Naive thymus-derived CD8-positive, alpha-beta T cell (primary cell): ENCODE data around the gene SYNDIG1L. TPM values are rescaled to one million over a fixed set of nuclear protein-coding genes. Genes with fewer than 3 reads are reported as not detected.
"Not testable (repeated sequence)": the region's sequence is repeated elsewhere in the genome, so short reads cannot be mapped to it uniquely, and the experiment has no call there.

Experiments
- ATAC-seq, 2 donors: fragments of 150-1000 bp; cut with Tn5 transposase in 1 of 2; sonication (Bioruptor Pico), chemical (Tn5 transposase) in 1 of 2; 1 replicate in 1 of 2; 2 replicates in 1 of 2; pipeline ENCODE4 v1.10.0; 2021; ENCODE audit warnings: mild to moderate bottlenecking in 2 of 2, moderate library complexity in 2 of 2
- POLR2A ChIA-PET: fragments of 350-600 bp; sonication (Branson Sonifier 250); formaldehyde crosslinking; loops from one replicate; lab custom pipeline; 2021; ENCODE audit warnings: antibody characterized with exemption; lab: Charles Lee
- DNase-seq, 10 donors: peaks; one replicate each; pipeline versions ENCODE4 v3.0.0 to v3.0.0-alpha.2; 2020 to 2022
- H3K27ac Mint-ChIP-seq, 10 donors: one replicate each; pipeline ENCODE4 v1.8.0; 2020 to 2022; ENCODE audit warnings: mild to moderate bottlenecking in 10 of 10, mixed read lengths in 10 of 10, moderate library complexity in 4 of 10, inconsistent platforms in 1 of 10
- H3K27me3 Mint-ChIP-seq, 5 donors: one replicate each; pipeline ENCODE4 v1.8.0; 2021 to 2022; ENCODE audit warnings: mixed read lengths in 5 of 5
- H3K36me3 Mint-ChIP-seq, 3 donors: one replicate each; pipeline ENCODE4 v1.8.0; 2020 to 2022; ENCODE audit warnings: mixed read lengths in 3 of 3, mild to moderate bottlenecking in 2 of 3, inconsistent platforms in 1 of 3
- H3K4me1 Mint-ChIP-seq, 4 donors: one replicate each; pipeline ENCODE4 v1.8.0; 2021 to 2022; ENCODE audit warnings: mixed read lengths in 4 of 4
- H3K4me3 Mint-ChIP-seq, 10 donors: one replicate each; pipeline ENCODE4 v1.8.0; 2020 to 2022; ENCODE audit warnings: mild to moderate bottlenecking in 10 of 10, mixed read lengths in 10 of 10, moderate library complexity in 6 of 10, inconsistent platforms in 1 of 10
- H3K9me3 Mint-ChIP-seq, 9 donors: one replicate each; pipeline ENCODE4 v1.8.0; 2020 to 2022; ENCODE audit warnings: mixed read lengths in 9 of 9, mild to moderate bottlenecking in 3 of 9, inconsistent platforms in 1 of 9, moderate library complexity in 1 of 9
- polyA plus RNA-seq, 3 donors: library from polyadenylated mRNA; unstranded; fragments of 300-500 nt; fragmentation: Illumina TruSeq; gene quantifications; one replicate each; pipeline ENCODE4 v1.2.3, GENCODE V29; 2021
- total RNA-seq, 8 experiments: library from RNA in 2 of 8; stranded (reverse) in 2 of 8; gene quantifications; one replicate each; pipeline ENCODE4 v1.2.3 and lab custom pipeline; 2021 to 2026

SYNDIG1L gene
- total and polyA plus RNA-seq, 5 experiments from 2014 or later = 0.09 to 0.30 (median 0.13) TPM; not detected in 2

DNA sequence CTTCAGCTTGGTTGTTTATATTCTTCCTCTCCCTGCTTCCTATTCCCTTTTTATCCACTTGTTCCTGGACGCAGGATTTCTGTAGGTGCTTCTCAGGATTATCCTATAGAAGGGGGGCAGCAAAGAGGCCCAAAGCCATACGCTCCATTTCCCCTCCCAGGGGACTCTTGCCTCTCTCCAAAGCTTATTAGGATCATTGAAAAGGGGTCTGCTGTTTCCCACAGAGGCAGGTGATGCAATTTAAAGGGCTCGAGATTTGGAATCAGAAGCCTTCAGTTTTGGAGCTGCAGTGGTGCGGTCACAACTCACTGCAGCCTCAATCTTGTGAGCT lies 31.5 kb upstream of the SYNDIG1L start:
- ATAC-seq = no peak
- H3K9me3 Mint-ChIP-seq = peaks cover 0 to 11% (median 6%) of the 10 kb centered on the region in 9 donors
- H3K4me3 Mint-ChIP-seq = no peak overlapping the region
- H3K36me3 Mint-ChIP-seq = peaks cover 0 to 3% (median 0%) of the 10 kb centered on the region in 3 donors
- peaks cover 0 to 4% (median 0%) of the 10 kb centered on the region in 4 donors for H3K4me1 Mint-ChIP-seq
- no peak overlapping the region for H3K27ac Mint-ChIP-seq
- POLR2A ChIA-PET = no interaction called here
- DNase-seq = no peak
- H3K27me3 Mint-ChIP-seq = peaks cover 2 to 45% (median 11%) of the 10 kb centered on the region in 5 donors

DNA sequence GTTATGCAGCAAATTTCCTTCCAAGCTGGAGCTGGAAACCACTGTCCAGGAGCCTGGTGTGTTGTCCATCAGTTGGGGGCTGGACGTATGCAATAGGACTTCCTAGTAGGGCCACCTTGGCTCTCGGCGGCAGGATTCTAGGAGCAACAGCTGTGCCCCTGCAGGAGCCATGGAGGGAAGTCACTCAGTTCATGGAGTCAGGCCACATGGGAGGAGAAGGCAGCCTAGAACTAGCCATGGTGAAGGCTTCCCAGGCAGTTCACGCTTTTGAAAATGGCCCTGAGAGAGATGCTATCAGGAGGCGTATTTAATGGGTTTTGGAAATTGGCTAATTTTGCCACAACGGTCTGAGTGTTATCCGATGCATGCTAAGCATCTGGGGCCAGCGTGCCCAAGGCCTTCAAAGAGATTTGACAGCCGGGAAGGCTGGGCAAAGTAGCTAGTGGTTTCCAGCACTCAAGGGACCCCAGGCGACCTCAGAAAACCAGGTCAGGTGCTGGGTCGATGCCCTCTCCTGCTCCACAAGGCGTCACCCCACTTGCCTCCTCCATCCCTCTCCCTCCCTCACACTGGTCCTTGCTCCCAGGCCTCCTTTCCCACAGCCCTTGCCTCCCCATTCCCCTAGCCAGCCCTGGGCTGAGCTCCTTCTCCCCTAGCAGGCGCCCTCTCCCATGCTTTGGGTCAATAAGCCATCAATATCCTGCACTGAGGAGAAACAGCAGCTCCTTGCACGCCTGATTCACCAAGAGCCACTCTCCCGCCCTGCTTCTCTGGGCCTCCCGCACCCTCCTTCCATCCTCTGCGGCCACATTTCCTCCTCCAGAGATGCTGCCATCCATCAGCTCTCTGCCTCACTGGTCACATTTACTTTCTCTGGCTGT lies 30.9 kb upstream of the SYNDIG1L start:
- POLR2A ChIA-PET = no interaction called here
- ATAC-seq = no peak
- H3K4me3 Mint-ChIP-seq = no peak overlapping the region
- no peak for DNase-seq
- H3K36me3 Mint-ChIP-seq = peaks cover 0 to 3% (median 0%) of the 10 kb centered on the region in 3 donors
- H3K4me1 Mint-ChIP-seq = peaks cover 0 to 4% (median 0%) of the 10 kb centered on the region in 4 donors
- peaks cover 0 to 11% (median 6%) of the 10 kb centered on the region in 9 donors for H3K9me3 Mint-ChIP-seq
- peaks cover 2 to 45% (median 11%) of the 10 kb centered on the region in 5 donors for H3K27me3 Mint-ChIP-seq
- no peak overlapping the region for H3K27ac Mint-ChIP-seq

DNA sequence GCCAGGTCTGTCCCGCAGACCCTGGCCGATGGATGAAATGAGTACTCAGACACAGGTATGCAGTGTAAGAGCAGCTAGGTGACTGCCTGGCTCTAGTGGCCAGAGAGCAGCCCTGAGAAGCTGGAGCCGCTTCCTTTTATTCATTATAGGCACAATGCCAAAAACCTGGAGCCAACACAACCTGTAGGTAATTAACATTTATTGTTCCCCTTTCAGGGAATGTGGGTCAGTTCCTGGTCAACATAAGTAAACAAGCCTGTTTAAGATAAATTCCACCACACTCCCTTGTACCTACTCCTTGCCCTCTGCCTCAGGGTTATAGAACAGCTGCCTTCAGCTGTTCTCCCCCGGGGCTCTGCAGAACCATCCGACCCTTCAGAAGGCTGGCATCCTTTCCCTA lies 28.4 kb upstream of the SYNDIG1L start:
- H3K27ac Mint-ChIP-seq, DNase-seq, H3K4me1 Mint-ChIP-seq, ATAC-seq, H3K4me3 Mint-ChIP-seq, H3K36me3 Mint-ChIP-seq, POLR2A ChIA-PET: not testable (repeated sequence)
- peaks cover 0 to 11% (median 6%) of the 10 kb centered on the region in 9 donors for H3K9me3 Mint-ChIP-seq
- peaks cover 1 to 23% (median 4%) of the 10 kb centered on the region in 5 donors for H3K27me3 Mint-ChIP-seq

DNA sequence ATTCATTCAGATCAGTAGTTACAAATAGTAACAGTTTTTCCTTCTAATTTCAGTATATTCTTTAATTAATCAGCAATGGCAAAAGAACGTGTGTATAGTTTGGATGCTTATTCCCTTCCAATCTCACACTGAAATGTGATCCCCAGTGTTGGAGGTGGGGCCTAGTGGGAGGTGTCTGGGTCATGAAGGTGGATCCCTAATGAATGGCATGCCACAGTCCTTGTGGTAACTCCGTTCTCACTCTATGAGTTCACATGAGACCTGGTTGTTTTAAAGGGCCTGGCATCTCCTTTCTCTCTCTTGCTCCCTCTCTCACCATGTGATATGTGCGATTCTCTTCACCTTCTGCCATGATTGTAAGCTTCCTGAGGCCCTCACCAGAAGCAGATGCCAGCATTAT lies 18.9 kb upstream of the SYNDIG1L start:
- Mint-ChIP-seq H3K36me3 (peaks cover 0 to 4% (median 0%) of the 10 kb centered on the region in 3 donors), H3K9me3 (no peaks in the 10 kb centered on the region), H3K4me1 (no peaks in the 10 kb centered on the region), H3K4me3 (no peak overlapping the region), H3K27me3 (peaks cover 0 to 23% (median 10%) of the 10 kb centered on the region in 5 donors), H3K27ac (no peak overlapping the region)
- DNase-seq (no peak), ATAC-seq (no peak)
- POLR2A ChIA-PET = no interaction called here

DNA sequence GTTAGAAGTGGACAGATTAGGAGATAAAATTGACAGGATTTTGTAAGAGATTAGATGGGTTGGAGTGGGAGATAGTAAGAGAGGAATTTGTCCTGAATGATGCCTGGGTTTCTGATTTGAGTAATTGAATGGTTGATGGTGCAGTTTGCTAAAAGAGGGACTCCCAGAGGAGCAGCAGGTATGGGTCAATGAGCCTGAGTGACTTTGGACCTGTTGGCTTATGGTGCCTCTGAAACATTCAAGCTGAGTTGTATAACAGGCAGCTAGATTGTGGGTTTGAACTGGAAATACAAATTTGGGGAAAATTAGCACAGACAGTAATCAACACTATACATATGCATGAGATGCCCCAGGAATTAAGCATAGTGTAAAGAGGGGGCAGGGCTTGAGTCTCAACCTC lies 16.7 kb upstream of the SYNDIG1L start:
- H3K36me3 Mint-ChIP-seq = peaks cover 0 to 4% (median 0%) of the 10 kb centered on the region in 3 donors
- peaks cover under 1 to 17% (median 11%) of the 10 kb centered on the region in 5 donors for H3K27me3 Mint-ChIP-seq
- no peaks in the 10 kb centered on the region for H3K9me3 Mint-ChIP-seq
- no peak overlapping the region for H3K4me3 Mint-ChIP-seq
- no peak overlapping the region for H3K27ac Mint-ChIP-seq
- ATAC-seq (no peak), DNase-seq (no peak)
- no peaks in the 10 kb centered on the region for H3K4me1 Mint-ChIP-seq
- POLR2A ChIA-PET = no interaction called here

DNA sequence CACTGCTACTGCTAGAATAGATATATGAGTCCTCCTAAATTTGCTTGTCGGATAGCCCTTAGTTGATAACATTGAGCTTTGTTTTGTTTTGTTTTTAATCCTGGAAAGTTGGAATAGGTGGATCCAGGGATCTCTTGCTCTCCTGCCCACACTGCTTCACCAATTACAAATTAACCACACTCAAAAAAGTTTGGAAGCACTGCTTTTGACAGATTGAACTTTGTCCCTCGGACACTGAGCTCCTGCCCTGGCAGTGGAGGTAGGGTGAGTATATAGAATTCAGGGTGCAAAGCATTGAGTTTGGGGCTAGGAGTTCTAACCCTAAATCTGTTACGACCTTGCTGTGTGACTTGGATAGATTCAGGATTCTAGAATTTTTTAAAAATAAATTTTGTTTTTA lies 15.1 kb upstream of the SYNDIG1L start:
- DNase-seq = no peak
- Mint-ChIP-seq H3K9me3 (no peaks in the 10 kb centered on the region), H3K27me3 (peaks cover 10 to 29% (median 12%) of the 10 kb centered on the region in 5 donors), H3K4me3 (no peak overlapping the region), H3K36me3 (peaks cover 0 to 2% (median 0%) of the 10 kb centered on the region in 3 donors), H3K4me1 (no peaks in the 10 kb centered on the region), H3K27ac (no peak overlapping the region)
- POLR2A ChIA-PET = no interaction called here
- ATAC-seq = no peak

DNA sequence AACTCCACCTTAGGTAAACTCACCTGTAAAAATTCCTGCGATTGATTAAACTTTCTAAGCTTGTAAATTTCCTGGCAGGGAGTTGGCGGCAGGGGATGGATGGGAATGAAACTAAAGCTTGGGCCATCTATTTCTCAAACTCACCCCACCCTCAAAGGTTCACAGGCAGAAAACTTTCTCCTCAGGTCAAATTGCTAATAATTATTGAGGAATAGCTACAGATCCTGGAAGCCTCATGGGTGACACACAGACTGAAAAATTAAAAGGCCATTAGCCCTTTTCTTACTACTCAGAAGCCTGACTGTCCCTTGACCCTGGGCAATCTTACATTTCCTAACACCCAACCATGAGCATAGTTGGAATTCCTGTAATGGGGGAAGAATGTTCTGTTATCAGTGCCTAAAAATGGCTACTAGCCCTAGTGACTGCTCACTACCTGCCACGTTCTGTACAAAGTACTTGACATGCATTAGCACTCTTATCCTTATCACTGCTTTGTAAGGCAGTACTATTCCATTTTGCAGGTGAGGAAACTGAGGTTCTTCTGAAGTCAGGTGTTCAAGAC lies 12.4 kb upstream of the SYNDIG1L start:
- POLR2A ChIA-PET = no interaction called here
- Mint-ChIP-seq H3K4me1 (no peaks in the 10 kb centered on the region), H3K36me3 (peaks cover 0 to 2% (median 0%) of the 10 kb centered on the region in 3 donors), H3K9me3 (no peaks in the 10 kb centered on the region), H3K4me3 (no peak overlapping the region), H3K27ac (no peak overlapping the region), H3K27me3 (peaks cover 9 to 48% (median 16%) of the 10 kb centered on the region in 5 donors)
- ATAC-seq (no peak), DNase-seq (no peak)

DNA sequence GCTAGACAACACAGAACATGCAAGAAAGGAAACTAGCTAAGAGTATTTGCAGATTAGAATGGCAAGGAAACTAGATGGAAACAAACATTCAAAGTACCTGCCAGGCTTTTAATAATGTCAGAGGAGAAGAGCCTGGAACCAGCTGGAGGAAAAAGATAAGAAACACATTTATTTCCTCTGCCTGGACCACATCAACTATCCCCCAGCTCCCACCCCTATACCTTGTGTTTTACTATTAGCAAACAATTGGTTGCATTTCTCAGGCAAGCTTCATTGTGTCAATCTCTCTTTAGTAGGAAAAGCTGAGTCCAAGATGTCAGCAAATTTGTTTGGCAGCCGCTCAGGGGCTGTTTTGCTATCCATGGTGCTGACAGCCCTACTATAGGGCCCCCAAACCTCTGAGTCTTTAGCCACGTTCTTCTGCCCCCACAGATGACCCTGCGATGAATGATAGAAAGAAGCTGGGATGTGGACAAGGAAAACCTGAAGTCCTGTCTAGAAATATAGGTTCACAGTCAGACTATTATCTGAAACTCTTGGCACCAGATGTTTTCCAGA lies 11.6 kb upstream of the SYNDIG1L start:
- H3K9me3 Mint-ChIP-seq = no peaks in the 10 kb centered on the region
- H3K4me3 Mint-ChIP-seq = no peak overlapping the region
- peaks cover 6 to 40% (median 16%) of the 10 kb centered on the region in 5 donors for H3K27me3 Mint-ChIP-seq
- H3K27ac Mint-ChIP-seq = no peak overlapping the region
- peaks cover 0 to 2% (median 0%) of the 10 kb centered on the region in 3 donors for H3K36me3 Mint-ChIP-seq
- POLR2A ChIA-PET = no interaction called here
- DNase-seq = no peak
- no peak for ATAC-seq
- no peaks in the 10 kb centered on the region for H3K4me1 Mint-ChIP-seq

DNA sequence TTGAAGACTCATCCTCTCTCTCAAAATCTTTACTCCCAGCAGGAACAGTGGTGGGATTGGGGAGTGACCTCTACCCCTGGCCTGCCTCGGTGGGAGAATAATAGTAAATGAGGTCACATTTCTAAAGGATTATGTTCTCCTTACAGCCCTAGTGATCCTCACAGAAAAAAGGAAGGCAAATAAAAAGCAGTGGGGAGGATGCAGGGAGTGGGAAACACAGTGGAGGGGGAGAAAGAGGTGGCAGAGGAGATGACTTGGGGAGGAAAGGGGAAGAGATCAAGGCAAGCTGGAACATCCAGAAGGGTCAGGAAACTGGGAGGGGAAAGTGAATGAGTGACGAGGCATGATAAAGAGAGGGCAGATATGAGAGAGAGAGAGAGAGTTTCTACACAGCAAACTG lies 8.3 kb upstream of the SYNDIG1L start:
- ATAC-seq (no peak), DNase-seq (no peak)
- POLR2A ChIA-PET = no interaction called here
- Mint-ChIP-seq H3K36me3 (peaks cover 0 to 2% (median 0%) of the 10 kb centered on the region in 3 donors), H3K27me3 (peaks cover 8 to 70% (median 22%) of the 10 kb centered on the region in 5 donors), H3K9me3 (no peaks in the 10 kb centered on the region), H3K4me1 (no peaks in the 10 kb centered on the region), H3K27ac (no peak overlapping the region), H3K4me3 (no peak overlapping the region)

DNA sequence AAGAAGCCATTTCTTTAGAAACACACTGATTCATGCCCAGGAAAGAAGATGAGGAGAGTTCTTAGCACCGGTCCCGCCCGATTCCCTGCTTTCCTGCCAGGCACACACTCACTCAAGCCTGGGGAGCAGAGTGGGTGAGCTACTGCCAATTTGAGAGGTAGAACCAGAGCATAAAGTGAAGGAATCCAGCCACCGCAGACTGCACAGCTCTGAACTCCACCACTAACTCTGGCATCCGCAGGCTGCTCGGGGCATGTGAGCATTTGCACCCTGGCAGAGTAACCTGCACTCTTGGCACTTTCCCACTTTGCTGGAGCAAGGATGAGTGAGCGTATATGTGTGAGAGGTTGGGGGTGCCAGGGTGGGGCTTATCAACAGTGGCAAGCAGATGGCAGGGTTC lies 4.0 kb upstream of the SYNDIG1L start:
- DNase-seq (no peak), ATAC-seq (no peak)
- Mint-ChIP-seq H3K27ac (no peak overlapping the region), H3K4me1 (peaks cover 2 to 8% (median 5%) of the 10 kb centered on the region in 4 donors), H3K4me3 (no peak overlapping the region), H3K36me3 (no peaks in the 10 kb centered on the region), H3K9me3 (peaks cover 0 to 3% (median 0%) of the 10 kb centered on the region in 9 donors), H3K27me3 (peaks cover 13 to 78% (median 33%) of the 10 kb centered on the region in 5 donors)
- POLR2A ChIA-PET = no interaction called here

DNA sequence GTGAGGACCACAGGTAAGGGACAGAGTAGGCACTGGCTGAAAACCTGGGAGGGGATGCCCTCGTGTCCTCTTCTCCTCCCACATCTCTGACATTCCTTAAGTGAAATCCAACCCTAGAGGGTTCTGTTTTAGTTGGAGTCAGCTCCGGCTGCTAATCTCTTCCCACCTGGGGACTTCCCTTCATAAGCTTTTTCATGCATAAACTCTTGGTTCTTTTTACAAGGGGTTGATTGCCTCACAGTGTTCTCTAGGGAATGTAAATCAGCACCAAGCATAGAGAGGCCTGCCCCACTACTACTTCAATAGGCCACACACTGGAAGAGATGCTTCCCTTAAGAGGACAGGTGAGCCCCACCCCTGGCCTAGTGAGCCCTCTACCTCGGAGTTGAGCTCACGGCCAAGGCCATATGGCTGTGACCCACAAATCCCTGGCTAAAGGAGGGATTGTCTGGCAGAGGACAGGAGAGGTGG lies 3.2 kb upstream of the SYNDIG1L start:
- Mint-ChIP-seq H3K27me3 (peaks cover 17 to 78% (median 34%) of the 10 kb centered on the region in 5 donors), H3K27ac (no peak overlapping the region), H3K4me3 (no peak overlapping the region), H3K36me3 (no peaks in the 10 kb centered on the region), H3K4me1 (peaks cover 2 to 10% (median 5%) of the 10 kb centered on the region in 4 donors), H3K9me3 (peaks cover 0 to 7% (median 0%) of the 10 kb centered on the region in 9 donors)
- DNase-seq (no peak), ATAC-seq (no peak)
- POLR2A ChIA-PET = no interaction called here

DNA sequence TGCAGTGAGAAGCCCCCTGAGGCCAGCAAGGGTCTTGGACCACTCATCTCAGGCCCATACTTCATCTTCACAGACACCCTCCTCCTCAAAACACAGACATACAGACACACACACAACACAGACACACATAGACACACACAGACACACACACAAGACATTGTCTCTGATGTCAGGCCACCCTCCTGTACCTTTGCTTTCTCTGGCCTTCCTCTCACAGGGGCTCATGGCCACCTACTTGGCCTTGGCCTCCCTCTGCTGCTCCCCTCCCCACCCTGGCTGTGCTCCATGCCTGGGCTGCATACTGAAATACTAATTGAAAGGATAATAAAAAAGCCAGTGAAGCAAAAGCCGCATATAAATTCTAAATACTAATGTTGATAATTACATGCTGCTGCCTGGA lies 1.6 kb upstream of the SYNDIG1L start:
- Mint-ChIP-seq H3K27me3 (peaks cover 19 to 84% (median 46%) of the 10 kb centered on the region in 5 donors), H3K4me1 (peaks cover 2 to 10% (median 5%) of the 10 kb centered on the region in 4 donors), H3K4me3 (no peak overlapping the region), H3K36me3 (no peaks in the 10 kb centered on the region), H3K27ac (no peak overlapping the region), H3K9me3 (peaks cover 0 to 12% (median 0%) of the 10 kb centered on the region in 9 donors)
- DNase-seq (no peak), ATAC-seq (no peak)
- POLR2A ChIA-PET = no interaction called here
